ENCODE results near the gene PLEKHA8.

Gene PLEKHA8

DNA sequence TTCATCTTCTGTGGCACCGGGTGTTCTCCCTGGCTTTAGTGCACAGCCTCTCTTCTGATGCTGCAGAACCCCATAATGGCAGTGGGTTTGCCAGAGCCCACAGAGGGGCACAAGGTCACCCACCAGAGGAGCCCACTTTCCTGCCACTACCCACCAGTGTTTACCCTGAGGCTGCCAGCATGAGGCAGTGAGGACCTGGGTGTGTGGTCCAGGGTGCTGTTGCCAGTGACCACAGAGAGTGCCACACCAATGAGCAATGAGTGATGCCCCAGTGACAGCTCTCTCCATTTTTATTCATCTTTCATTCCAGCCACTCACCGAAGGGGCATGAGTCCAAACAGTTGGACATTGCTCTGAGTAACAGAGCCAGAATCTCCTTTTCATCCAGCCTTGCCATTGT lies 141.4 kb downstream of the PLEKHA8 start:
- DNase-seq (ENCODE audit: low read depth), result no peak

DNA sequence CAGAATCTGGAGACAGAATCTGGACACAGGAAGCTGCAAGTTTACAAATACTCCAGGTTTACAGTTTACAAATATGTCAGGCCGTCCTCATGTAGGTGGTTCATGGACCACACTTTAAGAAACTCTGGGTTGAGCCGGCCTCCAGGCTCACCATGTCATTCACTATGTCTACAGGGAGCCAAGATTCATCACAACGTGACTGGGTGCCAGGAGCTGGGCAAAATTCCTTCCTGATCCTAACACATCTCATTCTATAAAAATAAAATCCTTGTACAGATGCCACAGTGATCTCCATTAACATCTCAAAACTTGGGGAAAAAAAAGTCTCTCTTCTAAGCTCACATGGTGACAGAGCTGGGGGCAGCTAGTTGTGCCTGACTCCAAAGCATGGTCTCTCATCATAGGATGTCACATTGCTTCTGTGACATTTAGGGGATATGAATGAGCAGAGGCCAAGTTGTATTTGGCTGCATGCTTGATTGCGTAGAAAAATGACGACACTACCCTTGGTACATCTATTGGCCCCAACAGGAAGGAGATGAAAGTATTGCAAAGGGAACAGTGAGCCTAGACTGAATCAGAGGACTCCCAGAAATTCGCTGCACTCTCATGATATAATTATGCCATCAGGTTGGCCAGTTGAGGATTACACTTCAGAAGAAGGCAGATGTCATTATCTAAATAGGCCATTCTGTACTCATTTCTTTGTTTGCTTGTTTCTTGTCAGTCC lies 142.4 kb downstream of the PLEKHA8 start:
- DNase-seq (ENCODE audit: low read depth), result no peak

DNA sequence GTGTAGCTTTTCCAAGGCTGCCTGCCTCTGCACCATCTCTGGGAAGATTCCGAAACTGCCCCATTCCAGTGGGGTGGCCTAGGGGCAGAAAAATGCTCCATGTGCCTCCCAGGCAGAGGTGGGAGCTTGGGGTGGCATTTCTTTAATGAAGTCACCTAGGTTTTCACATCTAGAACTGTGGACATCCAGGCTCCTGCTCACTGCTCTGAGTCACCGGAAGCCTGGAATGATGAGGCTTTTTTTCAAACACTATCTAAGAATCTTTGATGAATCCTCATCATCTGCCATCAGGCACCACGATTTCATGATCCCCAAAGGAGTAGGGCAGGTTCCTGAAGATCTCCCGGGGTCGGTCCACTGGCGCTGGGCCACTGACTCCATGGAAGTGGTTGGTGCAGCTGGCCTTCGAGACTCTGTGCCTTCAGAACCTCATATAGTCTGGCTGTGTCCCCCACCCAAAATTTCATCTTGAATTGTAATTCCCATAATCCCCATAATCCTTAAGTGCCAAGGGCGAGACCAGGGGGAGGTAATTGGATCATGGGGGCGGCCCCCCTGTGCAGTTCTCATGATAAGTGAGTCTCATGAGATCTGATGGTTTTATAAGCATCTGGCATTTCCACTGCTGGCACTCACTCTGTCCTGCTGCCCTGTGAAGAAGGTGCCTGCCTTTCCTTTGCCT lies 143.7 kb downstream of the PLEKHA8 start:
- DNase-seq (ENCODE audit: low read depth), result no peak

DNA sequence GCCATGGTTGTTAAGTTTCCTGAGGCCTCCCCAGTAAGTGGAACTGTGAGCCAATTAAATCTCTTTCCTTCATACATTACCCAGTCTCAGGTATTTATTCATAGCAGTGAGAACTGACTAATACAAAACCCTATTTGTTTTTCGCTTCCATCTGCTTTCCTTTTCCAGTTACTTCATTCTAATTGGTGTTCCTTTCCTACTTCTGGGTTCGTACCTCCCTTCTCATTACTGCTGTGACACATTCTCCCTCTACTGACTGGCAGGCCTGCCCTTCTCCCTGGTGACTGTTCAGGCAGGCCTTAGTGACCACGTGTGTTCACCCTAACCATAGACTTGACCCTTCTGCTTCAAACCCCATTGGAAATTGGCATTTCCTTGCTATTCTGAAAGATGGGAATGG lies 144.2 kb downstream of the PLEKHA8 start:
- DNase-seq (ENCODE audit: low read depth), result no peak

DNA sequence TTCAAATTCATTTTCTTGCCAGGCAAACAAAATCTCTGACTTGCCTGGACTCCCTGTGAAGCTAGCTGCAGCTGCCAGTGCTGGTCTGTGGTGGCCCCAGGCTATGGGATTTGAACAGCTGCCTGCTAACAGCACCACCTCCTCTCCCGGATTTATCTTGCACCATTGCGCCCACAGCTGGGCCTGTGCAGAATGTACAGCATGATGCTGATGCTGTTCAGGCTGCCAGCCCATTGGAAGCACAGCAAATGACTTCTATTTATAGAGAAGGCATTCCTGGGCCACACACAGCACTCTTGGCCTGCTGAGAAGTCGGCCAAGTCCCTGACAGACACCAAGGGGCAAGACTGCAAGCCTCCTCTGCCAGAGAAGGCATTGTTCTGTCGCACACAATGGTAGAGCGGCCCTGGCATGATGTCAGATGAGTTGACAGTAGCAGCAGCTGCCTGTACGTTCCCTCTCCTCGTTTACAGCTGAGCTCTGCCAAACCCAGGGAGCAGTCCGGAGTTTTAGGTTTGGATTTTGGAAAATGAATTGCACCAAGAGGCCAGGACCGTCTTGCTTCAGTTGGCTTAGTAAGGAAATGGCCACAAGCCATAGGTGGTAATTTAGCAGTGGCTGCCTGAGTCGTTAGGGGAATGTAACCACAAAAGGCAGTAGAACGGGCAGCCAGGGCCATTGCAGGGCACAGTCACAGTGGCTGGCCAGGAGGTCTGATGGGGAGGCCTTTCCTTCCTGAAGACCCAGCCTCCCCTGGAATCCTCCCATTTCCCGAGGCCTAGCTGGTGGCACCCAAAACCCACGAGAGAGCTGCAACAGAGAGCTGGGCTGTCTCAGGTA lies 145.1 kb downstream of the PLEKHA8 start:
- no peak for DNase-seq (ENCODE audit: low read depth)

DNA sequence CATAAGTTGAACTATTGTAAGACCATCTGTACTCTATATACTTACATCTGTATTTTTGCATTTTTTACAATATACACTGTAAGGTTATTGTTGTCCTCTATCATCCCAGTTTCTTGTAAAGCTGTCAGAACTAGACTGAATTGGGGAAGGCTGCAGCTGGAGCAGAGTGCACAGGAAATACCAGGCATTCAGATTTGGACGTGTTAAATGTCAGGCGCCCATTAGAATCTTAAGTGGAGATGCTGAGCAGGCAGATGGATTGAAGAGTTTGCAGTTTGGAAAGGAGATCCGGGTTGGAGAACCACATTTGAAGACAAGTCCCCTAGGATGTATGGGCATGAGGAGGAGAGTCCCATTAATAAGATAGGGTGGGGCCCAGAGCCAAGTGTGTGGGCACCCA lies 147.0 kb downstream of the PLEKHA8 start:
- no peak for DNase-seq (ENCODE audit: low read depth)

DNA sequence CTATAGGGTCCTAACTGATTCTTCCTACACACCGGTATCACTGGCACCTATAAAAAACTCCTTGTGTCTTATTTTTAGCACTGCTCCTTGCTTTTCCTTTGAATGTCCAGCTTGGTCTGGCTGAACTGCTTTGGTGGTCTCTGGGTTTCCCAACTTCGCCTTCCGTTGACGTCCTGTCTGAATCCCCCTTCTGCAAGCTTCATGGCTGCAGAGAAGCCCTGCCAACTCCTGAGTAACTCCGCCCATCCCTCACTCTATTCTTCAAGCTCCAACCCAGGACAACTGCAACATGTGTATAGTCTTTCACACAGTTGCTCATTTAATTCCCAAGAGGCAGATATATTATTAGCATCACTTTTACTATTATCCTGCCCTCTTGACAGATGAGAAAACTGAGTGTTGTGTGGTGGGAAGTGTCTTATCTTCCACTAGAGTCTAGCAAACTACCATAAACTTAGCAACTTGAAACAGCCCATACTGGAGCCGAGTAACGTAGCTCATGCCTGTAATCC lies 147.5 kb downstream of the PLEKHA8 start:
- DNase-seq (ENCODE audit: low read depth), result no peak

DNA sequence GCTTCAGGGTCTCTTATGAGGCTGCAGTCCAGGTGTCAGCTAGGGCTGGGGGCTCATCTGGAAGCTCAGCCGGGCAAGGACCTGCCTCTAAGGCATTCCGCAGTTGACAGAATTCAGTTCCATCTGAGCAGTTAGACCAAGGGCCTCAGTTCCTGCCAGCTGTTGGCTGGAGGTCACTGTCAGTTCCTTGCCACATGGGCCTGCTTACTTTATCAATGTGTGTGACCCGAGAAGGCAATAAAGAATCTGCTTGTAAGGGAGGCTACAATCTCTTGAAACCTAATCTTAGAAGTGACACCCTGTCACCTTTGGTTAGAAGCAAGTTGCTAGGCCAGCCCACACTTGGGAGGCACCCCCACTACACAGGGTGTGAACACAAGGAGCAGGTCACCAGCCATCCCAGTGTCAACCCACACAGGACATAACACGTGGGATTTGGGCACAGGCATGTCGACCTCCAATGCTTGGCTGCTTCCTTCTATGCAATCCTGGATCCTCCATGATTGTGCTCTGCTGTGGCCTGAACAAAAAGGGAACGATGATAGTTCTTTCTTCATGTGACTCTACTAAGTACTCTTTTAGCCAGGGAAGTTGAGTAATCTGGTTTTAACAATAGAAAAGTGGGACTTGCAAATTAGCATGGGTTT lies 148.4 kb downstream of the PLEKHA8 start:
- DNase-seq (ENCODE audit: low read depth), result no peak

DNA sequence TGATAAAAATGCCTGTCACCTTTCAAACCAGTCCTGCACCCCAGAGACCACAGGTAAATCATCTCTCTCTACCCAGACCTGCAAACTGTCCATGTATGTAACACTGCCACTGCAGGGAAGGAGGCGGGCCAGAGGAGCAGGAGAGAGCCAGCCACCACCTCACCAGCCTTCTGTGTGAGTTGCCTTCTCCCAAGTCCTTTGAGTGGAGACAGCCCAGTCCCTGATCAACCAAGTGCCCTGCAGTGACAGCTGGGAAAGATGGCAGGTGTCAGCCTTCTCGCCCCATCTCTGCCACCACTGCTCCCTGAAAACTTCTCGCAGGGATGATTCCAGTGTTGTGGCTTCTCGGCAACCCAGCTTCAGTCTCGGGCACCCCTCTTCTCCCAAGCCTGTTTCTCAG lies 149.0 kb downstream of the PLEKHA8 start:
- DNase-seq (ENCODE audit: low read depth), result no peak

DNA sequence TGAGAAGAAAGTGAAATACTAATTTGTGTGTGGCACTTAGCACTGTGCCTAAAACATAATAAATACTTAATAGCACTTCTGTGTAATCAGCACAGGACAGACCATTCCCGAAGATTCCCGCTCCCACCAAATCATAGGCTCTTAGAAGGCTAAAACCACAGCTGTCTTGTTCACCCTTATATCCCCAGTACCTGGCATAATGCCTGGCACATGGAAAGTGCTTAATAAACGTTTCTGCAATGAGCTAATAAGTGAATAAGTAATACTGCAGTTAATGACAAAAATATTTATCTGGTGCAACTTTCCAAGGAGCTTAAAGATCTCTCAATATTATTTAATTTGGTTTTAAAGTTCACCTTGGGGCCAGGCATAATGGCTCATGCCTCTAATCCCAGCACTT lies 149.8 kb downstream of the PLEKHA8 start:
- DNase-seq (ENCODE audit: low read depth), result no peak

DNA sequence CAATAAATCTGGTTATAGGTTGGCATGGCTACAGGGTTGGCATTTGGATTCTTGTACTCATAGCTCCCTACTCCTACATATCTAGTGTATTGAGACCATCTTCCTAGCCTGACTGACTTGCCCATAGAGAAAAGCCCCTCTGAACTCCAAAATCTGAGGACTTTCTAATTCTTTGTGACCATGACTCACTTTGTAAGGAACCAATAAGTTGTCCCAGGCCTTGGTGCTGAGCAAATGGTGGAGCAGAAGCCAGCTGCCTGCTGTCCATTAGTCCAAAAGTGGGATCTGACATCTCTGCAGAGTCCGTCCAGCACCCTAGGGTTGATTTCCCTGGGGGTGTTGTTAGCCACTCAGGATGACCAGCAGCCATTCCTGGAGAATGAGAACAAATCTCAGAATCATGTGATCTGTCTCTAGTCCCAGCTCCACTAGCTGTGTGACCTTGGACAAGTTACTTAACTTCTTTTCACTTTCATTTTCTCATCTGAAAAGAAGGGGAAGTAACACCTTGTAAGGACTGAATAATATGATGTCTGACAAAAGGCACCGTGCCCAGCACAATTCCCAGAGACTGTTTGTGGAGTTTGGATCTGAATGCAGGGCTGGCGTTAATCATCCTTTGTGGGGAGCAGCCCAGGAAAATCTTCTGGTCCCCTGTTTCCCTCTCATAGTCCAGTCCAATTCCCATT lies 150.7 kb downstream of the PLEKHA8 start:
- no peak for DNase-seq (ENCODE audit: low read depth)
